NCI-H2227 (cell line): ENCODE measurements around the gene SIGLECL1.
"Not testable (repeated sequence)": the region's sequence is repeated elsewhere in the genome, so short reads cannot be mapped to it uniquely, and the experiment has no call there.

Experiments used
- DNase-seq: peaks from one replicate; lab custom pipeline; 2025; ENCODE audit not compliant: unreplicated experiment; lab: John Stamatoyannopoulos, UW

SIGLECL1 gene

GRCh38 chr19:51250786-51251467 is at the start of gene SIGLECL1:
Gene SIGLECL1 (plus strand): TSS chr19:51251080. CDS start chr19:51264073, 12,993 bp downstream.
- DNase-seq, result no peak

GRCh38 chr19:51201712-51202111 is 49.2 kb upstream of the SIGLECL1 start:
- DNase-seq, result no peak

- no peak for DNase-seq
These were observed 47.0 kb upstream of the SIGLECL1 start for GRCh38 chr19:51203916-51204315.

- DNase-seq, result no peak
These were observed 46.6 kb upstream of the SIGLECL1 start for GRCh38 chr19:51204321-51204720.

GRCh38 chr19:51207747-51208146 is 43.1 kb upstream of the SIGLECL1 start:
- no peak for DNase-seq

GRCh38 chr19:51210191-51210784 is 40.6 kb upstream of the SIGLECL1 start:
- no peak for DNase-seq

GRCh38 chr19:51210874-51211361 is 40.0 kb upstream of the SIGLECL1 start:
- not testable (repeated sequence) for DNase-seq

- no peak for DNase-seq
These were observed 39.0 kb upstream of the SIGLECL1 start for GRCh38 chr19:51211833-51212232.

- DNase-seq, result no peak
These were observed 31.6 kb upstream of the SIGLECL1 start for GRCh38 chr19:51219307-51219706.

GRCh38 chr19:51219971-51220370 is 30.9 kb upstream of the SIGLECL1 start:
- DNase-seq, result no peak

GRCh38 chr19:51220996-51221395 is 29.9 kb upstream of the SIGLECL1 start:
- no peak for DNase-seq

GRCh38 chr19:51224163-51224641 is 26.7 kb upstream of the SIGLECL1 start:
- DNase-seq, result no peak

GRCh38 chr19:51224898-51225393 is 25.9 kb upstream of the SIGLECL1 start, which contains the start of gene CD33:
Gene CD33 (plus strand): TSS chr19:51225080. CDS start chr19:51225119, 39 bp downstream.
- not testable (repeated sequence) for DNase-seq

GRCh38 chr19:51226067-51226466 is 24.8 kb upstream of the SIGLECL1 start:
- no peak for DNase-seq

- no peak for DNase-seq
These were observed 23.6 kb upstream of the SIGLECL1 start for GRCh38 chr19:51227326-51227725.

- no peak for DNase-seq
These were observed 22.9 kb upstream of the SIGLECL1 start for GRCh38 chr19:51227966-51228365.

GRCh38 chr19:51240866-51241265 is 10.0 kb upstream of the SIGLECL1 start:
- DNase-seq, result no peak

GRCh38 chr19:51242881-51243630 is 7.8 kb upstream of the SIGLECL1 start:
- no peak for DNase-seq

- DNase-seq, result no peak
These were observed 4.7 kb upstream of the SIGLECL1 start for GRCh38 chr19:51246164-51246552.

GRCh38 chr19:51247972-51248590 is 2.8 kb upstream of the SIGLECL1 start:
- DNase-seq, result no peak

- DNase-seq, result no peak
These were observed 564 bp downstream of the SIGLECL1 start for GRCh38 chr19:51251468-51251820.
